ENCODE measurements around the gene SLC41A3.

- TF ChIP-seq CTCF (IDR thresholded peaks at IDR 0.05), result no peak
- TF ChIP-seq POLR2A (IDR thresholded peaks at IDR 0.05), result no peak
Measured at GRCh38 chr3:126051741-126052140, 32.2 kb downstream of the SLC41A3 start.

Measured in suprapubic skin (tissue), 3 donors.